Stimulated activated CD8-positive, alpha-beta memory T cell treated with anti-CD3 and anti-CD28 coated beads, Interleukin-7, amount 100 ng/mL, for 48 hours (primary cell): ENCODE results near the gene FAM13A.

Experiments used
- DNase-seq, 2 donors: peaks; one replicate each; pipeline ENCODE4 v3.0.0-alpha.2; 2020; ENCODE audit warnings: low read depth in 1 of 2; ENCODE audit errors: extremely low read depth in 1 of 2

Gene FAM13A

GRCh38 chr4:88792821-88793220, 264.2 kb downstream of the FAM13A start:
- DNase-seq, result no peak

GRCh38 chr4:88792268-88792781, 264.7 kb downstream of the FAM13A start:
- DNase-seq, result no peak

DNA sequence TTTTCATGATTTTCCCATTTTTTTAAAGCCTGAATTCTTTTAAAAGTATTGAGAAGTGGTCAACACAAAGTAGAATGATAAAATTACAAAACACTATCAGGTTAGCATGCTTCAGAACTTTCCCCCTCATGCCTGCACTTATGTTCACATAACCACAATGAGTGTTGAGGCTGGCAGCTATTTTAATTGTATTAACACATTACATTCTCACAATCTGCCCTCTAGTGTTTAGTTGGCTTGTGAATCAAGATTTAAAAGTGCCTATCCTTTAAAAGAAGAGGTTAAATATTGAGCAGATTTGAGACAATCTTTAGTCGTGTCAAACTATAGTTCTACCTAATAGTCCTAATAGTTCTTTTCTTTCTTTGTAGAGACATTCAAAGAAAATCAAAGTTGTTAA, 265.7 kb downstream of the FAM13A start:
- DNase-seq, result no peak

DNA sequence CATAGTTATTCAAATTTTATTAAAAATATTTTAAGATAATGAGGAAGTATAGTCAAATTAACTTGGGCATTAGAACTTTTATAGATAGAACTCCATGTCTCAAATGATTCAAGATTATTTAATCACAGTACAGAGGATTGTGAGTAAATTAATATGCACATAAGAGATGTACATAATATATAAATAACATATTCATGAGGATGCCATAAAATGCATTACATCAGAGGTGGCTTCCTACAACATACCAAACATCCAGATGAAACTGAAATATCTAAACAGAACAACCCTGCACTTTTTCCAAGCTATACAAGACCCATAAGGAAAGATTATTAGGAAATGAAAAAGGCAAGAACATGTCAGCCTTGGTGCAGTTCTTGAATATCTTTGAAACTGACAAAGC, 268.1 kb downstream of the FAM13A start:
- no peak for DNase-seq

- no peak for DNase-seq
These were observed 268.6 kb downstream of the FAM13A start for GRCh38 chr4:88788424-88788823.

DNA sequence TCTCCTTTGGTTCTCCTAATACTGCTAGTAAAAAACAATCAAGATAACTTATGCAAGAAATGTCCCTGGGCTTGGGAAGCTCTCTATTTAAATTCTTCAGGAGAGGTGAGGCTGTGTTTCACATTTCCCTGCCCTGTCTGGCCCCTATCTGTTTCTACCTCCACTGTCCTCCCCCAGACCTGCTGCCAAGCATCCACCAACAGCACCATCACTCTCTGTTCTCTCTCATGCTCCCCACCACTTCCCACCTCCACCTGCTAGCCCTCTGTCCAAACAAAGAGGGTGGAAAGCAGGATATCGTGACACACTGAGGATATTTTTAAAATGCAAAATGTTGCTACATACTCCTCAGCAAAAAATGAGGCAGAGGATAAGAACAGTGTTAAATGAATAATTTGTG, 271.0 kb downstream of the FAM13A start:
- DNase-seq, result no peak

GRCh38 chr4:88780389-88780788, 276.6 kb downstream of the FAM13A start:
- DNase-seq, result no peak

DNA sequence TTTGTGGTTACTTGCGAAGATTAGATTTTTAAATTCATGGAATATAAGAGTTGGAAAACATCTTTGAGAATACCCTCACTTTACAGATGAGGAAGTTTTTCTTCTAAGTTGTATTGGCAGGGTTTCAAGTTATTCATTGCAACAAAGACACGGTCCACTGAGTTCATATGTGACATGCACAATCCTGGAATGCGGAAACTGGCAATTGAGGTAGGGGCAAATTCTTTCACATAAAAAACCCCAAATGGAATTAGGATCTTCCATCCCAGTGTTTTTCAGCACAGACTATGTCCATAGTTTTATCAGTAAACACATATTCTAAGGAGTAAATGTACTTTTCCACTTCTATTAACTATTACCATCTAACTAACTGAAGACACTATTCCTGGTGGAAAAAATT, 277.6 kb downstream of the FAM13A start:
- DNase-seq, result no peak

- DNase-seq, result no peak
These were observed 281.5 kb downstream of the FAM13A start for GRCh38 chr4:88775529-88775928.

DNA sequence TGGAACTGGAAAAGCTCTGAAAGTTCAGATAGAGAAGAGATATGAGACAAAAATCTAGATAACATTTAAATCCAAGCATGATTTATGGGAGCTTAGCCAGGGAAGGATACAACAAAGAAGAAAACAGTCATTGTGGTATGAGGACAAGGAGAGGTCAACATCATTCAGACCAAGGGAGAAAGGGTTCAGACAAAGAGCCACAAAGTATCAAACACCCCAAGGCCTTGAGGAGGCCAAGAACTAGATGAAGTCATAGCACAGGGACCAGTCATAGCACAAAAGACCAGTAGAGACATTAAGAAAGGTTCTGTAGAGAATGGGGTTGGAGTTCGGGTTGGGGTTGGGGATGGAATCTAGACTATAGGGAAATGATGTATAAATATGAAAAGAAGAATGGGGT, 282.0 kb downstream of the FAM13A start:
- DNase-seq, result no peak

GRCh38 chr4:88771883-88772450, 285.0 kb downstream of the FAM13A start:
- no peak for DNase-seq

GRCh38 chr4:88765729-88766128, 291.3 kb downstream of the FAM13A start:
- DNase-seq, result no peak

GRCh38 chr4:88763075-88763474, 293.9 kb downstream of the FAM13A start:
- no peak for DNase-seq

DNA sequence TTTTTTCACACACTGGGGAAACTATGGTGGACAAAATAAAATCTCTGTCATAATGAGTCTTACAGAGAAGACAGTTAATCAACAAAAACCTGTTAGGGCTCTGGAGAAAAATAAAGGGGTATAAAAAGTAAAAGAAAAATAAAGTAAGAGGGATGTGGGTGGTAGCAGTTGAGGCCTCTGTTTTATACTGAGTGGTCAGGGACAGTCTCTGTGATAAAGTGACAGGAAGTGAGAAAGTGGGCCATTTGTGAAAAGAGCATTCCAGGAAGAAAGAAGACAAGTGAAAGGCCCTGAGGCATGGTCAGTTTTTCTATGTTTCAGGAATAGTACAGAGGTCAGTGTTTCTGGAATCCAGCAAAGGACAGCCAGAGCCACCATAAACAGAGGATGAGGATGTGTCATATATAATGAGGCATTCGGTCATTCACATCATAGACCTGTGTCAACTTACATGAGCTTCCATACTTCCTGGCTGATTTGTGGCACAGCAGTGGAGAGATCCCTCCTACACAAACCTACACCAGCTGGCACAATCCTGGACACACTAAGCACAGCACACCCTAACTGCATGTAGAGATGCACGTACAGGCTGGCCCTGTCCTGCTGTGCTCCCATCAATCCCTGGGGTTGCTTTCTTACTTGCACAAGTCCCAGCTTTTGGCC, 295.0 kb downstream of the FAM13A start:
- DNase-seq, result no peak

DNA sequence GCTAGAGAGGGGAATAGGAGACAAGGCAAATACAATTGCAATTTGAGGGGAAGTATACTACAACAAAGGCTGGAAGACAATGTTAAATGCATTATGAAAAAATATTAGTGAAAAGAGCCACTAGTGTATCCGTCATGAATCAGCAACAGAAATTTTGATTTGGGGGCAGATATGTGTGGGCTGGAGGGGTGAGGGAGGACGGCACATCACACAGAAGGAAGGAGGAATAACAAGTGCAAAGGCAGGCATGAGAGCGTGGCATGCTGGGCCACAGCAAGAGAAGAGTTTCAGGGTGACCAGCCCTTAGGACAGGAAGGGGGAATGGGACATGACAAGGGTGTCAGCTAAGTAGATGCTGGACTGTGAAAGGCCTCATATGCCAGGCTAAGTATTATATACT, 295.6 kb downstream of the FAM13A start:
- DNase-seq, result no peak

DNA sequence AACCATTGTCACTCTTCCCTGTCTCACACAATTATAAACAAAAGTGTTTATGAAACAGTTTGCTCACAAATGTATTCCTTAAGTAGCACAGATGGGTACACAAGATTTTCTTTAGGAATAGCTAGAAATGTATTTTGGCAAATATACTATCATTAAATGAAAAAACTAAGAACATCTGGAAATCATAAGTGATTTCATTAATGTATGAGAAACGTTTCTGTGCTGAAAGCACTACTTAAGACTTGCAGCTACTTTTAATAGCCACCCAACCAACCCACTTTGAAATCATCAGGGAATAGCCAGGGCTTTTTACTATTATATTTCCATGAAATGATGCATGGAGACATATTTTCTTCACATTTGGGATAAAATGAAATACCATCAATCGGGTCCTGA, 297.1 kb downstream of the FAM13A start:
- DNase-seq, result no peak

DNA sequence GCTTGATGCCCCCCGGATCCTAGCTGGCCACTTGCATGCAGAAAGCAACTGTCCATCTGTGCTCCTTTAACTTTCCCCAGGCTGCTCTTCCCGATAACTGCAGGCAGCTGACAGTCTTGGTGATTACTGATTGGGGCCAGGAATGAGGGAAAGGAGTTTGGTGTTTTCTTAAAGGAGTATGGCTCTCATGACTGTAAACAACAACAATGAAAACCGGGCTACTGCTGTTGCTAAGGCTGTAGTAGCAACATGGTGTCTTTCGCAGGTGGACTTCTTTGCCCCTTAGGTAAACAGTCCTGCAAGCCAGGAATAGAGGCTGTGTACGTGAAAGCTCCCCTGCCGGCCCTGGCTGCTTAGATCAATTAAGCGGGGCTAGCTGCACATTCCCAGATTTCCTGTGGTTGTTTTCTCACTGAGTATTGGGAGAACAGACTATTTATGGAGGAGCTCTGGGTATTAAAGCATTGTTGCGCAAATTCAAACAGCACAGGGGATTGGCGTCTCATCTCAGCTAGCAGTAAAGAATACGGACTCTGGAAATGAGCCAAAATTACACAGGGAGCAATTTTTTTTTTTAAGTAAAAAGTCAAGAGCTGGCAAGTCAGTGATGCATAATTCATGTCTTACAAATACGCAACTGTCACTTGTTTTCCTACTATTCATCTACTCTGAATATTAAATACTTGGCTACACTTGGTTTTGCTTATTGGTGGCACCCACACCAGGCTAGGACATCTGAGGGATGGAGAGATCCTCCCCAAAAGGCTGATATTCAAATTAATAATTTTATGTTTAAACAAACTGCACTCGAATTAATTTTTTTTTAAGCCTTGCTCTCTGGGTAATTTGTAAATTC, 297.7 kb downstream of the FAM13A start:
- DNase-seq, result no peak

DNA sequence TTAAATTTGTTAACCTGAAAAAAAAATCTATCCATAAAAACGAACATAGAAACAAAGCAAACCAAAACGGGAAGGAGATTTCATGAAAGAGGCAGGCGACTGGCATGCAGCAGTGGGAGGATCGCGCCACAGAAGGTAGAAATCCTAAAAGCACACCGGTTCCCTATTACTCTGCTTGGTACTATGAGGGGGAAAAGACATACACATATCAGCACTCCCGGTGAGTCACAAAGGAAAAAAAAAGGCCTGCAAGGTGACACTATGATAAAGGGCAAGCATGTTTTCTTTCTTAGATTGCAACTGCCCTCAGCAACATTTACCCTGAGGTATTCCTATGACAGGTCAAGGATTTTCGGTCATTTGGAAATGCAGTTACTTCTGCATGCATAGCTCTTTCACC, 298.7 kb downstream of the FAM13A start:
- no peak for DNase-seq

- DNase-seq, result no peak
These were observed 299.2 kb downstream of the FAM13A start for GRCh38 chr4:88757776-88758175.

- no peak for DNase-seq
These were observed 299.9 kb downstream of the FAM13A start for GRCh38 chr4:88757067-88757466.

- DNase-seq, result no peak
These were observed 300.8 kb downstream of the FAM13A start for GRCh38 chr4:88756149-88756548.

- DNase-seq, result no peak
These were observed 301.5 kb downstream of the FAM13A start for GRCh38 chr4:88755454-88755853.
